CMK (cell line): ENCODE results near the gene METAP2.
"Not testable (repeated sequence)": the region's sequence is repeated elsewhere in the genome, so short reads cannot be mapped to it uniquely, and the experiment has no call there.

ENCODE experiments used
- DNase-seq: peaks from one replicate; pipeline ENCODE4 v3.0.0-alpha.2; 2010; ENCODE audit warnings: low read depth

The METAP2 gene

GRCh38 chr12:95473884-95474659 lies at the start of gene METAP2:
Gene METAP2, plus strand, starts transcription at chr12:95474152. Its CDS starts 28 bp downstream, at chr12:95474180.
- peak; percentile 71 for DNase-seq

GRCh38 chr12:95424271-95424994 lies 49.5 kb upstream of the METAP2 start:
- no peak for DNase-seq

DNA sequence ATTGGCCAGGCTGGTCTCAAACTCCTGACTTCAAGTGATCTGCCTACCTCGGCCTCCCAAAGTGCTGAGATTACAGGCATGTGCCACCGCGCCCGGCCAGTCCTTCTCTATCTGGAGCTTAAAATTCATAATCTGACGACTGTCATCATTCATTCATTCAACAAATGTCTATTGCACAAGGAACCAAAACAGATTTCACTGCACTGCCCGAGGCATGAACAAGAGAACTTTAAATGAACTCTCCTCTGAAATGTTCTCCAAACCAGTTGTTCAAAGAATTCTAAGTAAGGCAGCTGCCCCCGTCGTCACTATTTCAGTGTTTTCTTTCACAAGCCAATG lies 44.8 kb upstream of the METAP2 start:
- no peak for DNase-seq

DNA sequence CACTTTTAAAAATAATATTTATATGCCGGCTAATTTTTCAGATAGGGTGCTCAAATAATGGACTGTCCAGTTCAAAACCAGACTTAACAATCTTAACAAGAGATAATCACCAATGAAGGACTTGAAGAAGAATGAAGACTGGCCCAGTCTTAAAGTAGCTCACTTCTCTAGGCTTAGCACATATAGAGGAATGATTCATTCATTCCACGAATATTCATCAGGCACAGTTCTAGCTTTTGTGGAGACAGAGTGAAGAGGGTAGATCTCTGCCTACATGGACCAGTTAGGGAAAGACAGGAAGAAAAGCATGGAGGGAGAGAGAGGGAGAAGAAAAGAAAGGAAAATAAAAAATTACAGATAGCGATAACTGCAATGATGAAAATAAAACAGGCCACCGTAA lies 42.8 kb upstream of the METAP2 start:
- DNase-seq, result no peak

DNA sequence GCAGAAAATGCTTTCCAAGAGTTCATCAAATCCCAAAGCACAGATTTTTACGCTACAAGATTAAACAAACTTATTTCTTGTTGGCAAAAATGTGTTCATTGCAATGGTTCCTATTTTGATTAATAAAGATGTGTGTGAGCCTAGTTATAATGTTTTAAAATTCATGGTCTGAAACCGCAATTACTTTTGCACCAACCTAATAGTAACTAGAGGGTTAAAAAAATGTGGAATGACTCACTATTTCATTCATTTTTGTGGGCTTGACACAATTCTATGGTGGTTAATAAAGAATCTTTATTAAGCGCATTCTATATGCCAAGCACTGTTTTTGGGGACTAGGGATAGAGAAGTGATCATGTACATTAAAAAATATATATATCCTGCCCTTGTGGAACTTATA lies 38.6 kb upstream of the METAP2 start:
- no peak for DNase-seq

GRCh38 chr12:95437565-95437964 lies 36.4 kb upstream of the METAP2 start:
- no peak for DNase-seq

GRCh38 chr12:95439461-95440230 lies 34.3 kb upstream of the METAP2 start:
- no peak for DNase-seq

- DNase-seq, result no peak
Observed at GRCh38 chr12:95440401-95440800, 33.6 kb upstream of the METAP2 start.

- DNase-seq, result no peak
Observed at GRCh38 chr12:95443459-95443858, 30.5 kb upstream of the METAP2 start.

DNA sequence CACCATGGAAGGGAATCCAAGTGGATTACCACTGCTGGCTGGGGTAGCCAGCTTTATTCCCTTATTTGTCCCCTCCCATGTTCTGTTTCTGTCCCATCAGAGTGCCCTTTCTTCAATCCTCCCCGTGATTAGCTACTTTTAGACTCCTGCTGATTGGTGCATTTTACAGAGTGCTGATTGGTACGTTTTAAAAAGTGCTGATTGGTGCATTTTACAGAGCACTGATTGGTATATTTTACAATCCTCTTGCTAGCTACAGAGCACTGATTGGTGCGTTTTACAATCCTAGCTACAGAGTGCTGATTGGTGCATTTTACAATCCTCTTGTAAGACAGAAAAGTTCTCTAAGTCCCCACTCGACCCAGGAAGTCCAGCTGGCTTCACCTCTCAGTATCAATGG lies 28.9 kb upstream of the METAP2 start:
- DNase-seq, result not testable (repeated sequence)

- DNase-seq, result no peak
Observed at GRCh38 chr12:95445884-95446505, 28.0 kb upstream of the METAP2 start.

- DNase-seq, result no peak
Observed at GRCh38 chr12:95446506-95446900, 27.4 kb upstream of the METAP2 start.

DNA sequence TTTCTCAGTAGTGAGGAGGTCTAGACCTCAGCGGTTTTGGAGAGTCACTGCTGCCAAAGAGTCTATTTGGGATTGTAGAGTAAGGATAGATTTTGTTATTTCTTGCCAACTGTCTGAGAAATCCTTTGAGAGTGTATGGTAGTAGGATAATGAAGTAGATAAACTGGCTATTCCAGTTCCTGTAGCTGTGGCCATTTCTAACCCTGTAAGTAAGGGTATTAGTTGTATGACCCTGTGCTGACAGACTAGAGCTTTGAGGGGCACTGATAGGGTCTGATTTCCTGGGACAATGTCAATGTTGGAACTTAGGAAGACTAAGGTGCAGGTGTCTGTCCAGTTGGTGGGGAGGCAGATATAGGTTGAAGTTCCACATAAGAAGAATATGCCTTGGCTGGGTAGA lies 24.3 kb upstream of the METAP2 start:
- not testable (repeated sequence) for DNase-seq

DNA sequence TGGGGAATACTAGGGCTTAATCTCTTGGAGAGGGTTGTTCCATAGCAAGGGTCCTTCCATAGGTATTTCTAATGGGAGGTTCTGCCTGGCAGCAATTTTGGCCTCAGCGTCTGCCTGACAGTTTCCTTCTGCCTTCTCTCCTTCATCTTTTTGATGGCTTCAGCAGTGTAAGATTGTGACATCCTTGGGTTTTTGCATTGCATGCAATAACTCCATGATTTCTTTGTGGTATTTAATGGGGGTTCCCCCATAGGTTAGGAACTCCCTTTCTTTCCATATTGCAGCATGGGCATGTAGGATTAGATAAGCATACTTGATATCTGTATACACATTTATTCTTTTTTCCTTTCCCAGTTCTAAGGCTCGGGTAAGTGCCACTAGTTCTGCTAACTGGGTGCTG lies 21.5 kb upstream of the METAP2 start:
- not testable (repeated sequence) for DNase-seq

DNA sequence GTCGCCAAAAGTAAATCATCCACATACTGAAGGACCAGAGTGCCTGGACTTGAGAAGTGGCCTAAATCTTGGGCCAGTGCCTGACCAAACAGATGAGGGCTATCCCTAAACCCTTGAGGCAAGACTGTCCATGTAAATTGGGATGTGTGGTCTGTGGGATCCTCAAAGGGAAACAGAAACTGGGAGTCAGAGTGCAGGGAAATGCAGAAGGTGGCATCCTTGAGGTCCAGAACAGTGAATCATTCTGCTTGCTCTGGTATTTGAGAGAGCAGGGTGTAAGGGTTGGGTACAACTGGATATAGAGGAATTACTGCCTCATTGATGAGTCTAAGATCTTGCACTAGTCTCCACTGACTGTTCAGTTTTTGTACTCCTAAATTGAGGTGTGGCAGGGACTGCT lies 20.1 kb upstream of the METAP2 start:
- DNase-seq, result not testable (repeated sequence)

DNA sequence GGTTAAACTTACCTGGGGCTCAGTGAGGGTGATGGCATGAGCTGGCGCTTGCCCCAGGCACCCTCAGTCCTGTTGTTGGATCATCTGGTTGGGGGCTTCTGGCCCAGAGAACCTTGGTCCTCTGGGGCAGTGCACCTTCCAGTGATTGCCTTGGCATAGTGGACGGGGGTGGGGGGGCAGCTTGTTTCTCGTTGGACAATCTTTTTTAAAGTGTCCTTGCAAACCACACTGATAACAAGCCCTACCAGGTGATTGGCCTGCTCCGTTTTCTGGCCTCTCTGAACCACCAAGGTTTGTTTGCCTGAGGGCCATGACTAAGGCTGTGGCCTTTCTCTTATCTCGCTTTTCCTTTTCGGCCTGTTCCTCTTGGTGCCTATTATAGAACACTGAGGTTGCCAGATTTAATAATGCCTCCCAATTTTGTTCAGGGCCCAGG lies 19.2 kb upstream of the METAP2 start:
- not testable (repeated sequence) for DNase-seq

DNA sequence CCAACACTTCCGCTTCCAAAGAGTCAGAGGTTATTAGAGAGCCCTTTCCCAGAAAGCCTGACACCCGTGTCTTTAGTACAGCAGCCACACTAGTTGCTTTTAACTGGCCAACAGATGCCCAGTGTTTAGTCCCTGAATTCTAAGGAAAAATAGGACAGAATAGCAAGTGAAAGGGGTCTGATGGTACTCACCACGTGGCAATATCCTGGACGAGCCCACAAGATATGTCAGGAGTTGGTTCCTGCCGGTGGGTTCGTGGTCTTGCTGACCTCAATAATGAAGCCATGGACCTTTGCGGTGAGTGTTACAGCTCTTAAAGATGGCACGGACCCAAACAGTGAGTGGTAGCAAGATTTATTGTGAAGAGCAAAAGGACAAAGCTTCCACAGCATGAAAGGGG lies 16.3 kb upstream of the METAP2 start:
- not testable (repeated sequence) for DNase-seq

DNA sequence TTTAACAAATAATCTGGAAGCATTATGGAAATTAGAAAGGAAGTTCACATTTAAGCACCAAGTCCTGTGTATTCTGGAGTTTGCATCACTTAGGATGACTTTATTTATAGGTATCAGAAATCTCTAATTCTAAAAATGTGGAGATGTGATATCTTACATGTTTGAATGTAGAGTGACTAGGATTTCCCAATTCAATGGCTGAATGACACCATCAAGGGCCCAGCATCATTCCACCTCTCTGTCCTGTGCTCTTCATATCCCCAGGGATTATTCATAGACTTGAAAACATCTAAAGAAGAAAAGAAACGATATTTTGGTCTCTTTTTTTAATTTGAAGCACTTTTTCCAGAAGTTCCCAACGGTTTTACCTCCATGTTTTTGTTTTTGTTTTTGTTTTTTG lies 15.2 kb upstream of the METAP2 start:
- no peak for DNase-seq

GRCh38 chr12:95459310-95459709 lies 14.6 kb upstream of the METAP2 start:
- DNase-seq, result no peak

DNA sequence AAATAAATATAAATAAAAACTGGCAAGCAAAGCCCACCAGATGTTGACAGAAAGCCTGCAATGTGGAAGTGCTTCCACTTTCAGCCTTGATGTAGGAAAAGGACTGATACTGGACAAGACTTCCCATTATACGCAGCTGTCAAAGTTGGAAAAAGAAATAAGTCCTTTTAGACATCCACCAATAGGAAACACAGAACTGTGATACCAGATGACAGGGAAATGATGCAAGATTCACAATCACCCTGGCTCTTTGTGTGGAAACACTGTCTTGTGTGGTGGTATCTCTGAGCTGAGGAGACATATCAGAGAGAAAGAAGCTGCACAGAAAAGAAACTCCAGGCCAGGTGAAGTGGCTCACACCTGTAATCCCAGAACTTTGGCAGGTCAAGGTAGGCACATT lies 13.8 kb upstream of the METAP2 start:
- no peak for DNase-seq

GRCh38 chr12:95460896-95461295 lies 13.1 kb upstream of the METAP2 start:
- DNase-seq, result no peak

GRCh38 chr12:95462081-95462480 lies 11.9 kb upstream of the METAP2 start:
- no peak for DNase-seq
